Neutrophil (primary cell): ENCODE data around the gene IGF2R.
"Not testable (repeated sequence)": the region's sequence is repeated elsewhere in the genome, so short reads cannot be mapped to it uniquely, and the experiment has no call there.

Source experiments
- H3K27ac ChIP-seq: fragments of 200-600 bp; sonication (generic); 2 replicates; pipeline ENCODE4 v1.5.1; 2016; ENCODE audit warnings: mild to moderate bottlenecking, moderate library complexity
- H3K27me3 ChIP-seq: fragments of 200-600 bp; sonication (generic); 2 replicates; pipeline ENCODE4 v1.6.0; 2016; ENCODE audit warnings: mild to moderate bottlenecking
- H3K36me3 ChIP-seq: fragments of 200-600 bp; sonication (generic); 2 replicates; pipeline ENCODE4 v1.5.1; 2017
- H3K4me1 ChIP-seq, 2 experiments: fragments of 200-600 bp in 1 of 2; sonication (generic) in 1 of 2; 1 replicate in 1 of 2; 2 replicates in 1 of 2; pipeline versions ENCODE4 v1.5.1 to v1.6.1; 2013 to 2016; ENCODE audit warnings: low read depth in 1 of 2, low read length in 1 of 2, mild to moderate bottlenecking in 1 of 2, moderate library complexity in 1 of 2; ENCODE audit not compliant: control insufficient read depth in 1 of 2, insufficient read depth in 1 of 2
- H3K4me3 ChIP-seq, 2 experiments: fragments of 200-600 bp in 1 of 2; sonication (generic) in 1 of 2; 1 replicate in 1 of 2; 2 replicates in 1 of 2; pipeline ENCODE4 v1.5.1; 2013 to 2016; ENCODE audit warnings: low read depth in 1 of 2, low read length in 1 of 2, mild to moderate bottlenecking in 1 of 2, moderate library complexity in 1 of 2
- H3K9me3 ChIP-seq: fragments of 200-600 bp; sonication (generic); 2 replicates; pipeline ENCODE4 v1.5.1; 2016
- CTCF ChIP-seq: fragments of 200-600 bp; sonication (generic); IDR thresholded peaks from 2 replicates; pipeline ENCODE4 v1.5.1; 2016; ENCODE audit warnings: antibody characterized with exemption

The IGF2R gene

DNA sequence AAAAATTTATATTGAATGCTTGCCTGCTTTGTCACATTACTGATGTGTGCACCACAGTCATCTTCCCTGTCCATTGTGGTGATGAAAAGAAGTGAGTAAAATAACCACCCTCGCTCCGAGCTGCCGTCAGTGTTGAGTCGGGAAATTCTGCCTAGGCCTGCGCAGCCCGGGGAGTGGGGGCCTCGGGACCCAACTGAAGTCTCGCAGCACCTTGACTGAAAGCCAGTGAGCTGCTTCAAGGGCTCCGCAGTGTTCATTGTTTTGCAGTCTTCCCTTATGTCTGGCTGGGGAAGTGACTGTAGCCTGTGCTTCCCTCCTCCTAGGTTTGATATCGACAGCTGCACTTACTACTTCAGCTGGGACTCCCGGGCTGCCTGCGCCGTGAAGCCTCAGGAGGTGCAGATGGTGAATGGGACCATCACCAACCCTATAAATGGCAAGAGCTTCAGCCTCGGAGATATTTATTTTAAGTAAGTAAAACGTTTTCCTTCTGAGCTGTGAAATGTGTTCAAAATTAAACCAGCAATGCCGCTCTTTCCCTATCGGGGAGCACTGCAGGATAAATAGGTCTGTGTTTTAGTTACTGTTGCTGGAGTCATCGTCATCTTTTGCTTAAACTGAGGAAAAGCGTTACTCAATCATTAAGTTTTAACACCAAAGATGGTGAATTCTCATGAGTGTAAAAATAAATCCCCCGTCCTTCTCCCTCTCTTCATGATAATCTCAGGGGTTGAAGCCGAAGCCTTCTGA lies 120.1 kb downstream of the IGF2R start:
- H3K36me3 ChIP-seq = peaks cover 100% of the 10 kb centered on the region

GRCh38 chr6:160089534-160089897 lies 120.6 kb downstream of the IGF2R start:
- Histone ChIP-seq H3K27ac (no peak overlapping the region), H3K27me3 (no peaks in the 10 kb centered on the region), H3K4me3 (no peak overlapping the region)

More for the DNA sequence above, 120.1 kb downstream of the IGF2R start:
- Histone ChIP-seq H3K27me3 (no peaks in the 10 kb centered on the region), H3K9me3 (peaks cover 7% of the 10 kb centered on the region), H3K4me1 (no peaks in the 10 kb centered on the region), H3K4me3 (no peak overlapping the region), H3K27ac (no peak overlapping the region)
- TF ChIP-seq CTCF = no peak

DNA sequence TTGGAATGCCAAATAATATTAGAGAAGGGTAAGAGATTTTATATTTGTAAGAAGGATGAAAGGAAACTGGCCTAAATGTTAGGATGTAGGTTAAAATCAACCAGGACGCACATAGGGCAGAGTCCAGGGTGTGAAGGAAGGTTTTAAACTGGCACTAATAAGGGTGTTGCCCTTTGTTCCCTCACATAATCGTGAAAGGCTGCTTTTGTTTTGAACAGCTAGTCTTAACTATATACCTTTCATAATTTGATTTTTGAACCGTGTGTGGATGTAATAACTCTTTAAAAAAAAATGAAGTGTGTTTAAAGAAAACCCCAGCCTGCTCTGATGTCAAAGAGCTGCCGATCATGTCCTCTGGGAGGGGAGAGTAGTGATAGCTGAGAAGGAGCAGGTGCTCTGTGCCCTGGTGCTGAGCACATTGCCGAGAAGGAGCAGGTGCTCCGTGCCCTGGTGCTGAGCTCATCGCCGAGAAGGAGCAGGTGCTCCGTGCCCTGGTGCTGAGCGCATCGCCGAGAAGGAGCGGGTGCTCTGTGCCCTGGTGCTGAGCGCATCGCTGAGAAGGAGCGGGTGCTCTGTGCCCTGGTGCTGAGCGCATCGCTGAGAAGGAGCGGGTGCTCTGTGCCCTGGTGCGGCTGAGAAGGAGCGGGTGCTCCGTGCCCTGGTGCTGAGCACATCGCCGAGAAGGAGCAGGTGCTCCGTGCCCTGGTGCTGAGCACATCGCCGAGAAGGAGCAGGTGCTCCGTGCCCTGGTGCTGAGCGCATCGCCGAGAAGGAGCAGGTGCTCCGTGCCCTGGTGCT lies 121.8 kb downstream of the IGF2R start:
- not testable (repeated sequence) for H3K27me3 ChIP-seq, H3K27ac ChIP-seq, H3K4me1 ChIP-seq, H3K4me3 ChIP-seq, H3K9me3 ChIP-seq
- H3K36me3 ChIP-seq = peaks cover 100% of the 10 kb centered on the region

More at GRCh38 chr6:160089534-160089897, 120.6 kb downstream of the IGF2R start:
- no peak for TF ChIP-seq CTCF
- Histone ChIP-seq H3K9me3 (peaks cover 7% of the 10 kb centered on the region), H3K36me3 (peaks cover 100% of the 10 kb centered on the region), H3K4me1 (no peaks in the 10 kb centered on the region)

- H3K27ac ChIP-seq, H3K4me1 ChIP-seq, H3K9me3 ChIP-seq, H3K4me3 ChIP-seq, H3K27me3 ChIP-seq: not testable (repeated sequence)
- peaks cover 100% of the 10 kb centered on the region for H3K36me3 ChIP-seq
These were observed 123.3 kb downstream of the IGF2R start for GRCh38 chr6:160092176-160092575.

GRCh38 chr6:160092602-160093001 lies 123.7 kb downstream of the IGF2R start:
- Histone ChIP-seq H3K36me3 (peaks cover 100% of the 10 kb centered on the region), H3K4me3 (no peak overlapping the region), H3K9me3 (peaks cover 7% of the 10 kb centered on the region), H3K4me1 (no peaks in the 10 kb centered on the region), H3K27me3 (no peaks in the 10 kb centered on the region), H3K27ac (peak overlapping the region; percentile 13)
- no peak for TF ChIP-seq CTCF

- no peak for TF ChIP-seq CTCF
- Histone ChIP-seq H3K27me3 (no peaks in the 10 kb centered on the region), H3K4me1 (no peaks in the 10 kb centered on the region), H3K27ac (peak overlapping the region; percentile 13), H3K4me3 (no peak overlapping the region), H3K36me3 (peaks cover 100% of the 10 kb centered on the region), H3K9me3 (peaks cover 7% of the 10 kb centered on the region)
These were observed 124.2 kb downstream of the IGF2R start for GRCh38 chr6:160093061-160093460.
